Osteoblast (primary cell): Measurements from ENCODE around the gene ESPNL. TPM values are rescaled to one million over a fixed set of nuclear protein-coding genes. Genes with fewer than 3 reads are reported as not detected.

Source experiments
- DNase-seq: peaks from one replicate; pipeline ENCODE4 v3.0.0; 2011; ENCODE audit warnings: low spot score, mixed read lengths; ENCODE audit not compliant: insufficient read length; ENCODE audit errors: missing footprints
- H2AFZ ChIP-seq: 2 replicates; pipeline ENCODE4 v1.6.0; 2011; ENCODE audit warnings: mild to moderate bottlenecking, low read length
- H3K27ac ChIP-seq: 2 replicates; pipeline ENCODE4 v1.5.1; 2011; ENCODE audit warnings: mild to moderate bottlenecking, low read depth, low read length, moderate library complexity
- H3K27me3 ChIP-seq: 2 replicates; pipeline ENCODE4 v1.6.0; 2012; ENCODE audit warnings: mild to moderate bottlenecking, control low read depth, inconsistent platforms, low read length, moderate library complexity; ENCODE audit not compliant: insufficient read depth
- H3K36me3 ChIP-seq: 2 replicates; pipeline ENCODE4 v1.5.1; 2011; ENCODE audit warnings: mild to moderate bottlenecking, low read length, control low read depth, moderate library complexity; ENCODE audit not compliant: insufficient read depth
- H3K4me1 ChIP-seq: 2 replicates; pipeline ENCODE4 v1.5.1; 2011; ENCODE audit warnings: mild to moderate bottlenecking, low read length, control low read depth, moderate library complexity; ENCODE audit not compliant: insufficient read depth
- H3K4me2 ChIP-seq: 2 replicates; pipeline ENCODE4 v1.6.0; 2011; ENCODE audit warnings: mild to moderate bottlenecking, low read length; ENCODE audit not compliant: insufficient read depth
- H3K4me3 ChIP-seq: fragments of 200-600 bp; sonication (generic); 3 replicates; pipeline ENCODE4 v1.5.1; 2012; ENCODE audit warnings: mild to moderate bottlenecking, low read length, inconsistent platforms; ENCODE audit not compliant: insufficient read depth
- H3K79me2 ChIP-seq: 2 replicates; pipeline ENCODE4 v1.6.0; 2012; ENCODE audit warnings: mild to moderate bottlenecking, low read length, control low read depth, inconsistent platforms; ENCODE audit not compliant: insufficient read depth
- H3K9me3 ChIP-seq: 2 replicates; pipeline ENCODE4 v1.5.1; 2011; ENCODE audit warnings: low read depth, low read length, control low read depth
- H4K20me1 ChIP-seq: 2 replicates; pipeline ENCODE4 v1.6.0; 2012; ENCODE audit warnings: mild to moderate bottlenecking, low read length, control low read depth; ENCODE audit not compliant: insufficient read depth
- CTCF ChIP-seq: IDR thresholded peaks from 2 replicates; pipeline ENCODE4 v1.5.1; 2011; ENCODE audit warnings: mild to moderate bottlenecking, low read depth, low read length, moderate library complexity; ENCODE audit errors: extremely low read depth
- total RNA-seq: library from RNA; depleted of rRNA; stranded (reverse); fragments of >200 nt; gene quantifications from 2 replicates; pipeline ENCODE4 v1.2.3, GENCODE V29; 2012

ESPNL gene
- total RNA-seq, 1 donor: 9.8 TPM

- H3K27me3 ChIP-seq: no peaks in the 10 kb centered on the region
- peaks cover 6% of the 10 kb centered on the region for H3K4me1 ChIP-seq
- no peak overlapping the region for H3K4me2 ChIP-seq
- H2AFZ ChIP-seq: no peak overlapping the region
- no peak overlapping the region for H3K27ac ChIP-seq
- no peak overlapping the region for H3K4me3 ChIP-seq
- H4K20me1 ChIP-seq: no peaks in the 10 kb centered on the region
- H3K36me3 ChIP-seq: peaks cover 78% of the 10 kb centered on the region
- H3K79me2 ChIP-seq: peaks cover 3% of the 10 kb centered on the region
- no peaks in the 10 kb centered on the region for H3K9me3 ChIP-seq
- no peak for DNase-seq
- TF ChIP-seq CTCF: no peak
Observed at GRCh38 chr2:238180554-238180953, 80.4 kb downstream of the ESPNL start.

GRCh38 chr2:238182362-238182761 lies 82.2 kb downstream of the ESPNL start:
- Histone ChIP-seq H2AFZ (no peak overlapping the region), H3K27ac (no peak overlapping the region)

More at GRCh38 chr2:238182362-238182761, 82.2 kb downstream of the ESPNL start:
- H3K9me3 ChIP-seq: no peaks in the 10 kb centered on the region
- H3K27me3 ChIP-seq: no peaks in the 10 kb centered on the region
- no peak for DNase-seq
- peaks cover 6% of the 10 kb centered on the region for H3K4me1 ChIP-seq
- no peaks in the 10 kb centered on the region for H4K20me1 ChIP-seq
- H3K79me2 ChIP-seq: peaks cover 3% of the 10 kb centered on the region
- peaks cover 87% of the 10 kb centered on the region for H3K36me3 ChIP-seq
- no peak for TF ChIP-seq CTCF
- H3K4me3 ChIP-seq: no peak overlapping the region
- no peak overlapping the region for H3K4me2 ChIP-seq

Other genes with a start within 250 kb of the ESPNL start
- gene RAMP1, start 240.7 kb upstream of the ESPNL start, total RNA-seq: 1.8 and 4.4 TPM in 2 replicates
- 39.8 and 45.1 TPM in 2 replicates for gene UBE2F, start 133.3 kb upstream of the ESPNL start, total RNA-seq
- gene SCLY, start 39.3 kb upstream of the ESPNL start, total RNA-seq: 11.6 and 12.4 TPM in 2 replicates
- under 0.01 TPM in 2 replicates for gene KLHL30, start 38.3 kb downstream of the ESPNL start, total RNA-seq
- 0.88 and 1.8 TPM in 2 replicates for gene ERFE, start 58.6 kb downstream of the ESPNL start, total RNA-seq
- 24.2 and 24.5 TPM in 2 replicates for gene ILKAP, start 103.4 kb downstream of the ESPNL start, total RNA-seq
- 1.8 and 4.0 TPM in 2 replicates for gene HES6, start 139.7 kb downstream of the ESPNL start, total RNA-seq
- gene PER2, start 188.3 kb downstream of the ESPNL start, total RNA-seq: 7.4 and 9.4 TPM in 2 replicates
- 7.6 and 8.5 TPM in 2 replicates for gene TRAF3IP1, start 220.2 kb downstream of the ESPNL start, total RNA-seq